ENCODE data around the gene COQ4.

DNA sequence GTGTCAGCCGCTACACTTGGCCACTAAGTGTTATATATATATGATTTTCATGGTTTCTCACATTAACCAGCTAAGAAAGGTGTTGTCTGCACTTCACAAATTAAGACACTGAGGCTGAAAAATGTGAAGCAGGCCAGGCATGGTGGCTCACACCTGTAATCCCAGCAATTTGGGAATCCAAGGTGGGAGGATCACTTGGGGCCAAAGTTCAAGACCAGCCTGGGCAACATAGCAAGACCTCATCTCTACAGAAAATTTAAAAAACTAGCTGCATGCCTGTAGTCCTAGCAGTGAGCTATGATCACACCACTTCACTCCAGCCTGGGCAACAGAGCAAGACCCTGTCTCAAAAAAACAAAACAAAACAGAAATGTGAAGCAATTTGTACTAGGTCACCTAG, 1.8 kb downstream of the COQ4 start:
- TF ChIP-seq, protein P1, sequence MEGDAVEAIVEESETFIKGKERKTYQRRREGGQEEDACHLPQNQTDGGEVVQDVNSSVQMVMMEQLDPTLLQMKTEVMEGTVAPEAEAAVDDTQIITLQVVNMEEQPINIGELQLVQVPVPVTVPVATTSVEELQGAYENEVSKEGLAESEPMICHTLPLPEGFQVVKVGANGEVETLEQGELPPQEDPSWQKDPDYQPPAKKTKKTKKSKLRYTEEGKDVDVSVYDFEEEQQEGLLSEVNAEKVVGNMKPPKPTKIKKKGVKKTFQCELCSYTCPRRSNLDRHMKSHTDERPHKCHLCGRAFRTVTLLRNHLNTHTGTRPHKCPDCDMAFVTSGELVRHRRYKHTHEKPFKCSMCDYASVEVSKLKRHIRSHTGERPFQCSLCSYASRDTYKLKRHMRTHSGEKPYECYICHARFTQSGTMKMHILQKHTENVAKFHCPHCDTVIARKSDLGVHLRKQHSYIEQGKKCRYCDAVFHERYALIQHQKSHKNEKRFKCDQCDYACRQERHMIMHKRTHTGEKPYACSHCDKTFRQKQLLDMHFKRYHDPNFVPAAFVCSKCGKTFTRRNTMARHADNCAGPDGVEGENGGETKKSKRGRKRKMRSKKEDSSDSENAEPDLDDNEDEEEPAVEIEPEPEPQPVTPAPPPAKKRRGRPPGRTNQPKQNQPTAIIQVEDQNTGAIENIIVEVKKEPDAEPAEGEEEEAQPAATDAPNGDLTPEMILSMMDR (IDR thresholded peaks at IDR 0.05) = no peak
- no peak for TF ChIP-seq POLR2AphosphoS5 (IDR thresholded peaks at IDR 0.05; ENCODE audit: insufficient read depth in 1 of 2, low read depth in 1 of 2)
